ENCODE measurements around the gene STXBP1.

Gene STXBP1

DNA sequence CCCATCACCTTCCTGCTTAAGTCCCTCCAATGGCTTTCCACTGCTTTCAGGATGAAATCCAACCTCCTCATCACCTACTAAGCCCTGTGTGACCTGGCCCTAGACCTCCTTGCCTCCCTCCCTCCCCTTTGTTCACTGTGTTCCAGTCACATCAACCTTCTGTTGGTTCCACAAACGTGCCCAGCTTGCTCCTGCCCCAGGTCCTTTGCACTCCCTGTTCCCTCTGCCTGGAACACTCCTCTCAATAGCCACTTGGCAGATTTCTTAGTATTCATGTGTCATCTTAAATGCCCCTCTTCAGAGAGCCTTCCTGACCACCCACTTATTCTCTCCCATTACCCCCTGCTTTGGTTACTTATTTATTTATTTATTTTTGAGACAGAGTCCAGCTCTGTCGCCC lies 24.1 kb upstream of the STXBP1 start:
- no peak overlapping the region for H3K4me3 ChIP-seq (ENCODE audit: low read length)
- TF ChIP-seq, protein P1, sequence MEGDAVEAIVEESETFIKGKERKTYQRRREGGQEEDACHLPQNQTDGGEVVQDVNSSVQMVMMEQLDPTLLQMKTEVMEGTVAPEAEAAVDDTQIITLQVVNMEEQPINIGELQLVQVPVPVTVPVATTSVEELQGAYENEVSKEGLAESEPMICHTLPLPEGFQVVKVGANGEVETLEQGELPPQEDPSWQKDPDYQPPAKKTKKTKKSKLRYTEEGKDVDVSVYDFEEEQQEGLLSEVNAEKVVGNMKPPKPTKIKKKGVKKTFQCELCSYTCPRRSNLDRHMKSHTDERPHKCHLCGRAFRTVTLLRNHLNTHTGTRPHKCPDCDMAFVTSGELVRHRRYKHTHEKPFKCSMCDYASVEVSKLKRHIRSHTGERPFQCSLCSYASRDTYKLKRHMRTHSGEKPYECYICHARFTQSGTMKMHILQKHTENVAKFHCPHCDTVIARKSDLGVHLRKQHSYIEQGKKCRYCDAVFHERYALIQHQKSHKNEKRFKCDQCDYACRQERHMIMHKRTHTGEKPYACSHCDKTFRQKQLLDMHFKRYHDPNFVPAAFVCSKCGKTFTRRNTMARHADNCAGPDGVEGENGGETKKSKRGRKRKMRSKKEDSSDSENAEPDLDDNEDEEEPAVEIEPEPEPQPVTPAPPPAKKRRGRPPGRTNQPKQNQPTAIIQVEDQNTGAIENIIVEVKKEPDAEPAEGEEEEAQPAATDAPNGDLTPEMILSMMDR (conservative IDR thresholded peaks at IDR 0.05; ENCODE audit: low read length), result no peak
- DNase-seq (ENCODE audit: low read depth), result no peak

DNA sequence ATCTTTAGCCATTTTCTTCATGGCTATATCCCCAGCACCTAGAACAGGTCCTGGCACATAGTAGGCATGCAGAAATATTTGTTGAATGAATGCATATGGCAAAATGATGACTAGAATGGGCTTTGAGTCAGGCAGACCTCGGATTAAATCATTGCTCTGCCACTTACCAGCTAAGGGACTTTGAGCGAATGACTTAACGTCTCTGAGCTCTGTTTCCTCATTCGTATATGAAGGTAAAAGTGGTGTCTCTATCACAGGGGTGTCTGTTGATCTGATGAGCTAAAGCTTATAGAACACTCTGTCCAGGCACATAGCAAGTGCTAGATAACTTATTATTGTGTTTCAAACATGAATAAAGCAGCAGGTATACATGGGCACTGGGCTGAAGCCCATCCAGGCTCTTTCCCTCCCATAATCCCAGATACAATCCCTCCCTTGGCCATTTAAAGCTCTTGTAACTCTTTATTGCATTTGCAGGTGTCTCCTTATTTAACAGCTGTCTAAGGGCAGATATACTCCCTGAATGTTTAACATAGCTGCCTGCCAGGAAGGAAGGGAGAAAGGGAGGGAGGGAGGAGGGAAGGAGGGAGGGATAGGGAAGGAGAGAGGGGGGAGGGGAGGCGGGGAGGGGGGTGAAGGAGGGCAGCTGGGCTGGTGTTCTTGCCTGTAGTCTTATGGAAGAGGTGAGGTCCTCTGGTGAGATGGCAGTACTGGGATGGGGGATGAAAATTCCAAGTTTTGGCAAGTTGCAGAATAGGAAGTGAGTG lies 23.2 kb upstream of the STXBP1 start:
- no peak for DNase-seq (ENCODE audit: low read depth)
- H3K4me3 ChIP-seq (ENCODE audit: low read length), result no peak overlapping the region
- TF ChIP-seq, protein P1 (conservative IDR thresholded peaks at IDR 0.05; ENCODE audit: low read length), result no peak

DNA sequence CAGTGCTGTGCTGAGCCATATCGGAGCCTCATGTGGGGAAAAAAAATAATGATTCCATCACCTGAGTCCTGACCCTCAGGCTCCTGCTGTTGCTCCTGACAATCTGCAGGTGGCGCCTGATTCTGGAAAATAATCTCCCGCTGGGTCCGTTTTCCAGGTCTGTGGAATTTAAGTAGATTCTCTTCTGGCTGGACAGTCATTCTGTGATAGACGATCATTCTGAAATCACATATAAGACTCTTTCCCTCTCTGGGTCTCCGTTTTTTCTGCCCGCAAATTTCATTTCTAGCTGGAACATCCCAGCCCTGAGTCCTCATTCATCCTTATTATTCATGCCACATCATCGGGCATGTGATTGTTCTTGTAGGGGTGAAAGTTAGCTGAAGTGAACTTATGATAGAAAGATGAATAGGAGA lies 22.1 kb upstream of the STXBP1 start:
- no peak overlapping the region for H3K4me3 ChIP-seq (ENCODE audit: low read length)
- TF ChIP-seq, protein P1 (conservative IDR thresholded peaks at IDR 0.05; ENCODE audit: low read length), result peak; percentile 97
- peak; percentile 79 for DNase-seq (ENCODE audit: low read depth)

DNA sequence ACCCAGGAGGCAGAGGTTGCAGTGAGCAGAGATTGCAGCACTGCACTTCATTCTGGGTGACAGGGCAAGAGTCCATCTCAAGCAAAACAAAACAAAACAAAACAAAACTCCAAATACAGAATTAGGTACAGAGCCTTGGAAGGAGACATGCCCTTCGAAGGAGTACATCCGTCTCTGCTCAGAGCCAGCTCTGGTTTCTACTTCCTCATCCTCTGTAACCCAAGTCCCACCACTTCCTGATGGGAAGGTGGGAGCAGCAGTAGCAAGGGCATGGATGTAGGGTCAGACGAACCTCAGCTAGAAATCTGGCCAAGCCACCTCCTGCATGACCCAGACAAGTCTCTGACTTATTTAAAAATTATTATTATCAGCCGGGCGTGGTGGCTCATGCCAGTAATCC lies 16.5 kb upstream of the STXBP1 start:
- DNase-seq (ENCODE audit: low read depth), result no peak
- TF ChIP-seq, protein P1 (conservative IDR thresholded peaks at IDR 0.05; ENCODE audit: low read length), result no peak
- H3K4me3 ChIP-seq (ENCODE audit: low read length), result no peak overlapping the region

DNA sequence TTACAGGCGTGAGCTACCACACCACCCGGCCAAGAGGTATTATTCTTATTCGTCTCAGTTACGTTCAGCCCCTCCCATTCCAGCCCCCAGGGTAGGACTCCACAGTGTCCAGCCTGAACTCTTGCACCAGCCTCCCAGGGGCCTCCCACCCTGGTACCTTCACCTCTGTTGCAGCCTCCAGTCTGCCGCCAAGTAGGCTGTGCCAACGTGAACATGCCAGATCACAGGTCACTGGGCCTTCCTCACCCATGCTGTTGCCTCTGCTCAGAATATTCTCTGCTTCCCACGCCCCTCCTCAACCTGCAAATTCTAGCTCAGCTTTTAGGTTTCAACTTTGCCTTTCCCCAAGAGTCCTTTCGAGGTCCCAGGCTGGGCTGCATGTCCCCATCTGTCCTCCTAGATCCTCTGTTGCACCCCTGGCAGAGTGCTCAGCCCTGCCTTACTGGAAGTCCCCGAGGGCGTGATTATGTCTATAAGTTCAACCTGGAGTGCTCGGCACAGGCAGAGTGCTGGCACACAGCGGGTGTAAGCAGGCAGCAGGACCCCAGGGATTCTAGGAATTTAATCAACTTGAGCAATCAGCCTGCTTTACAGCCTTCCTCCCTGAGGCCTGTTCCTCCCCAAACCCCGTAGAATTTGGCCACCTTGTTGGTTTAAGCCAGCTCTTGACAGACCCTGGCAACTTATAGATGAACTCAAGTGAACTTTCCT lies 13.1 kb upstream of the STXBP1 start:
- no peak for DNase-seq (ENCODE audit: low read depth)
- no peak overlapping the region for H3K4me3 ChIP-seq (ENCODE audit: low read length)
- TF ChIP-seq, protein P1 (conservative IDR thresholded peaks at IDR 0.05; ENCODE audit: low read length), result no peak

DNA sequence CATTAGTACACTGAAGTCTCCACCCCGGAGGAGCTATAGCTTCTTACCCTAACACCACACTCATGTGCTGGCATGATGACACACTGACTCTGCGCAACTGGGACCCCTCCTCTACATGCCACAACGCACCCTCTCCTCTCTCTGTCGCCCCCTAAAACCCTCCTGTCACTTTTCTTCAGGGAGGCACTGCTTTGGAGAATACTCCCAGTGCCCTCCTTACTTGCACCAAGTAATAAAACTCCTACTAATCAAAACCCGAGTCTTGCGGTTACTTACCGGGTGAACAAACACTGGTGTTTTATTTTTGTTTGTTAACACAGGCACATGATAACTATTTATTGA lies 12.6 kb upstream of the STXBP1 start:
- TF ChIP-seq, protein P1 (conservative IDR thresholded peaks at IDR 0.05; ENCODE audit: low read length), result no peak
- H3K4me3 ChIP-seq (ENCODE audit: low read length), result no peak overlapping the region
- DNase-seq (ENCODE audit: low read depth), result no peak

DNA sequence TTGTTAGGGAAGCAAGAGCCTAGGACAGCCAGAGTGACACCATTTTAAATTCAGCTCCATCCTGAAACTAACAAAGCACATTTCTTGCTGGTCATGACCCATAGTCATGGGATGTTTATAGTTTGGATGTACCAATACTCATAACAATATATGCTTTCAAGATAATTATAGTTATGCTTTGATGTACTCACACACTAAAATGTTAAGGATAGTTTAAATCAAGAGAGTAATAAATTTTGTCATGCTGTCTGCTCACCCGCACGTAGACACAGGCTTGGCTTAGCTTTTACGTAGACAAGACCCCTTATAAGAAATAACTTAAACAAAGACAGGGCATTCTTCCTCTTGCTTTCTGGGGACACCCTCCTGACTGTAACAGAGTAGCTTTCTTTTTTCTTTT lies 8.9 kb upstream of the STXBP1 start:
- no peak overlapping the region for H3K4me3 ChIP-seq (ENCODE audit: low read length)
- TF ChIP-seq, protein P1 (conservative IDR thresholded peaks at IDR 0.05; ENCODE audit: low read length), result no peak
- no peak for DNase-seq (ENCODE audit: low read depth)

Measured in AG10803 (cell line).